Measurements from ENCODE around the gene ACTR3C.
"Not testable (repeated sequence)": the region's sequence is repeated elsewhere in the genome, so short reads cannot be mapped to it uniquely, and the experiment has no call there.

The ACTR3C gene

DNA sequence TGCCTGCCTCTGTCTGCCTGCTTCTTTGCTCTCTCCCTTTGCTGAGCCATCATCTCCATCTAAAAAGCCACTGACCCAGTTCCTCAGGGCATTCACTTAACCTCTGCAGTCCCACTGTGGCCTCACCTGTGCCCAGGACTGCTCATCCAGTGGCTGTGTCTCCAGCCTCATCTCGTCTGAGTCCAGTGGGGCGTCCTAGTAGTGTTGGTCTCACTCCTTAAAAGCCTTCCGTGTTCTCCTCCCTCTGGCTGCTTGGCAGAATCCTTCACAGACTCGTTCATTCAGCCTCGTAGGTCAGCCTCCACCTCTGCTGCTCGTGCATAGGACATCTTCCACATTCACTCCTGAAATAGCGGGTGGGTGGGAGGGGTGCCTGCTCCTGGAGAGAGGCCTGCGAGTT is 10.8 kb upstream of the ACTR3C start:
- no peak for DNase-seq

DNA sequence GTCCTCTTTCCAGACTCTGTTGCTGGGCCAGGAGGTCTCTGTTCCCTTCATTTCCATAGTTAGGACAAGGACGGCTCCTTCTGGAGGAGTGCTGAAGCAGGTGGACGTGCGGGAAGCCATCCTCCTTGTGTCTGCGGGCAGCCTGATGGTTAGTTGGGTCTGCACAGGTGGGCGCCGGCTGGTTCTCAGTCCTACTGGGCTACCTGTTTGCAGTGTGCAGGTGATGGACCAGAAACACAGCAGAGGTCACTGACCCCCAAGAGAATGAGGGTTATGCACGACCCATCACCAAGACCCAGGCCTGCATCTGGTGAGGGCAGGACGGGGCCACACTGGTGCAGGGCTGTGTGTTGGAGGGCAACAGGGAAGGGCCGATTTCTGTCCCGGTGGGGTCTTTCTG is 10.3 kb upstream of the ACTR3C start:
- no peak for DNase-seq

DNA sequence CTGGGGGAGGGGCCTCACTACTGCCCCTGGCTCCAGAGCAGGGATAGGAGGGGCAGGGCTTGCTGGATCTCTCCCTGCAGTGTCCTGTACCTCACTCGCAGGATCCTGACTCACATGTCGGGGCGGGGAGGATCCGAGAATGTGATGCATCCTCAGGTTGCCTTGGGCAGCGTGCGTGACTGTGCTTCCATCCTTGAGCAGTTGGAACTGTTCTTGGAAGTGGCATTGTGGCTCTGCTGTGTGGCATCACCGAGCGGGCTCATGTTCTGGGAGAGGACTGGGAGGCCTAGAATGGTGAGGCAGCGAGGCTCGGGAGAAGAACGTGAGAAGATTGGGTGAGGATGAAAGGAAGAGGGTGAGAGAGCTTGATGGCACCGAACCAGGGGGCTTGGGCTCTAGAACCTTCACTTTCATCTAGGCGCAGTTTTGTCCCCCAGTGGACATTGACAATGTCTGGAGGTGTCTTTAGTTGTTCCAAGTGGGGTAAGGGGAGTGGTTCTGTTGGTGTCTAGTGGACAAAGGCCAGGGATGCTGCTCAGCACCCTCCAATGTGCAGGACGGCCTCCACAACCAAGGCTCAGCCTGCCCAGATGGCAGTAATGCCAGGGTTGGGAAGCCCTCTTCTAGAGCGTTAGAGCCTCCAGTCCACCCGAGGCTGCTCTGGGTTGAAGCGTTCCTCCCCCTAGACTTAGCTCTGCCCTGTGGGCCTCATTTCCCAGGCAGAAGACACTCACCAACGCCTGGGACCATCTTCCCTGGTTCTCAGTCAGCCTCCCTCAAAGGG is 9.7 kb upstream of the ACTR3C start:
- no peak for DNase-seq

DNA sequence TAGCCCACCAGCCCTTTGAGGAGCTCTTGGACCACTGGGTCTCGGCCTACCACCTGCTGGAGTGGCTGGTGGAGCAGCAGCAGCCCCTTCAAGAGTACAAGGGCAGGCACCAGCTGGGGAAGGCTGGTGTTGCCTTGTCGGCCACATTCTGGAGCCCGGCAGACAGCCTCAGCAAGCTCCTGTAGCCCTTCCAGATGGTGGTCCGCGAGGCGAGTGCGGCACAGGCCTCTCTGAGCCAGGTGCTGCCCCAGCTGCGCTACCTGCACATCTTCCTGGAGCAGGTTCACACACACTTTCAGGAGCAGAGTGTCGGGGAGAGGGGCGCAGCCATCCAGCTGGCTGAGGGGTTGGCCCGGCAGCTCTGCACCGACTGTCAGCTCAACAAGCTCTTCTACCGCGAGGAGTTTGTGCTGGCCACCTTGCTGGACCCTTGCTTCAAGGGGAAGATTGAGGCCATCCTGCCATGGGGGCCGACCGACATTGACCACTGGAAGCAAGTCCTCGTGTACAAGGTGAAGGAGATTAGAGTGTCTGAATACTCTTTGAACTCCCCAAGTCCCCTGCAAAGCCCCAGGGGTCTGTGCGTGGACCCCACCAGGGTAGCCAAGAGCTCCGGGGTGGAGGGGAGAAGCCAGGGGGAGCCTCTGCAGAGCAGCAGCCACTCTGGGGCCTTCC is 7.0 kb upstream of the ACTR3C start:
- DNase-seq: no peak

DNA sequence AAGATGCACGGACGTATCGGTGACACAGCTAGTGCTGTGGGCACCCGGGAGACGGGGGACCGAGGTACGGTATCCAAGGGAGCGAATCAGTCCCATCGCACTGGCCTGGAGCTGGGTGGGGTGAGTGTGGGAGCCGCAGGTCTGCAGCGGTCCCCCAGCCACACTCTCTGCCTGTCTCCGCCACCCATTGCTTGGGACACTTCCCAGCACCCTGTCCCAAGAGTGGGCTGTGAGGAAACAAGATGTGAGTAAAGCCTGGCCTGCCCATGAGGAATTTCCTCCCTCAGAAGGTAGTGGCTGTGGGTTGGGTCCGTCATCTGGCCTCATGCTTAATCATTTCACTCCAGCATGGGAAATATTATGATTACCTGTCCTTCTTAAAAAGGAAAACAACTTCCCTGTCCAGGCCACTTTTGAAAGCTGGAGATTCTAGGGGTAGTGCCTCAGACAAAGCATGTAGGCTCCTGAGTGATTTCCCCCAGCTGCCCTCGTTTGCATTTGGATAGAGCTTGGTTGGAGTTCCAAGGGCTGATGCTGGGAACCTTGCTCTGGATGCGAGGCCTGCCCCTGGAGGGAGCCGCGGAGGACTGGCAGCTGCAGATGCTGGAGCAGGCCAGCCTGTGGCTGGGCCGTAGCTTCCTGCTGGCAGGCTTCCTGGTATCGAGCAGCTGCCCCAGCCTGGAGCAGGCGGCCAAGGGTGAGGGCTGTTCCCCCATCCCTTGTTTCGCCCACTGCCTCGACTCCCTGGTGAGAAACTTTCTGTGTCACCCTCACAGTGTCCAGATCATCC is 6.2 kb upstream of the ACTR3C start:
- DNase-seq: no peak

DNA sequence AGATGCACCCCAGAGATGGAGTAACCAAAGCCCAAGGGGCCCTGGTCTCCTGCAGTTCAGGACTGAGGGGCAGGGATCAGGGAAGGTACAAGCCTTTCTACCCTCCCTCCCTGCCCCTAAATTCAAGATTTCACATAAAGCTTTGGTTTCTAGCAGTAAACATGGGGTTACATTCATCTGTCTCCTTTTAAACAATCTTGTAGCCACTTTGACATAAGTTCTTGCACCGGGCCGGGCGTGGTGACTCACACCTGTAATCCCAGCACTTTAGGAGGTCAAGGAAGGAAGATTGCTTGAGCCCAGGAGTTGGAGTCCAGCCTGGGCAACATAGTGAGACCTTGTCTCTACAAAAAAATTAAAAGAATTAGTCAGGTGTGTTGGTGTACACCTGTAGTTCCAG is 4.0 kb upstream of the ACTR3C start:
- no peak for DNase-seq

DNA sequence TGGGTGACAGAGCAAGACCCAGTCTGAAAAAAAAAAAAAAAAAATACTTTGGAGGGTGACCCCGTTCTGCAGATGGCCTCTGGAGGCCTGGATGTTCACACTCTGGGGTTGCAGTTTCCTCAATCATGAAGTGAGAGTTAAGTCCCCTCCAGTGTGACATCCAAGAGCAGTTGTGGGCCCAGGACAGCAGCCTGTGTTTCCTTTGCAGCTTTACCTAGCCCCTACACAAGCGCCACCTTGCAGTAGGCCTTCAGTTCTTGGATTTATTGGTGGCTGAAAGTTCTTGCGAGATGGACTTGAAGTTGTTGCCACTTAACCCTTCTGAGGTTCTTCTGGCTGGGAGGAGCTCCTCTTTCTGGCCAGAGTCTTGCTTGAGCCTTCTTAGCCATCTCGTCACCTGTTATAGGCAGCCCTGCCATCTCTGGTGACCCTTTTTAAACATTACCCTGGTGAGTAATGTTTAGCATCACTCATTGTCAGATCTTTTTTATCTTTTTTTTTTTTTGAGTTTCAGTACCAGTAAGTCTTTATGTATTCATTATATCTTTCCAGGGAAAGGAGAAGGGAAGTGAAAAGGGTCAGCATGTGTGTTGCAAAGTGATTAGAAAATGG is 3.4 kb upstream of the ACTR3C start:
- no peak for DNase-seq

DNA sequence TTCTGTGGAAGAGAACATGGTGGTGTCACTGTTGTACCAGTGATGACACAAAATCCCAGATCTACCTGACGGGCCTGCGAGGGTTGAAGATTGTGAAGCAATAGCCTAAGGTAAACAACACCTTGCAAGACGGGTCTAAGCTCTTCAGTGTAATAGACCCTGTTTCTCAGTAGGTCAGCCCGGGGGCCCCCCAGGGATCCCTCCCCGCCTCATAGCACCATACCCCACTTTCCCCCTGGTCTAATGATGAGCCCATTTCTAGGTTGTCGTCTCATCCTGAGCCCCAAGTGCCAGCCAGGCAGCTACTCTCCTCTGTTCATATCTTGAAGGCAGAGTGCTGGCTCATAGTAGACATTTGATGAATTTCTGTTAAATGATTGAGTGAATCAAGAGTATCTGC is 2.6 kb upstream of the ACTR3C start:
- DNase-seq: no peak

DNA sequence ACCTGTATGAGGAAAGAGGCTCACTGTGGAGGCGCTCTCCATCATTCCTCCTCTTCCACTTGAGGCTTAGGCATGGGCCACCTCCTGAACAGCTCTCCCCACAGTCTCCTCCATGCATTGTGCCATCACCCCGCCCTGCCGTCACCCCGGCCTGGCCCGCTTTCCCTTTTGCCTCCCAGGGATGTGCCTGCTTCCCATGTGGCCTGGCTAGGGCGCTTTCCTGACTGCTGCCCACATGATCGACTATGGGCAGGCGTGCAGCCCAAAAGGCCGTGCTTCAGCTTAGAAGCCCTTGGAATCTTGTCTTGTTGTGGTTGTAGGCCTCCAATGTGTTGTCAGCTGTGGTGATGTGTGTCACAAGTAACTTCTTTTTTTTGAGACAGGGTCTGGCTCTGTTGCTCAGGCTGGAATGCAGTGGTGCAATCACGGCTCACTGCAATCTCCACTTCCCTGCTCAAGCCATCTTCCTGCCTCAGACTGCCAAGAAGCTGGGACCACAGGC is 1.8 kb upstream of the ACTR3C start:
- no peak for DNase-seq

DNA sequence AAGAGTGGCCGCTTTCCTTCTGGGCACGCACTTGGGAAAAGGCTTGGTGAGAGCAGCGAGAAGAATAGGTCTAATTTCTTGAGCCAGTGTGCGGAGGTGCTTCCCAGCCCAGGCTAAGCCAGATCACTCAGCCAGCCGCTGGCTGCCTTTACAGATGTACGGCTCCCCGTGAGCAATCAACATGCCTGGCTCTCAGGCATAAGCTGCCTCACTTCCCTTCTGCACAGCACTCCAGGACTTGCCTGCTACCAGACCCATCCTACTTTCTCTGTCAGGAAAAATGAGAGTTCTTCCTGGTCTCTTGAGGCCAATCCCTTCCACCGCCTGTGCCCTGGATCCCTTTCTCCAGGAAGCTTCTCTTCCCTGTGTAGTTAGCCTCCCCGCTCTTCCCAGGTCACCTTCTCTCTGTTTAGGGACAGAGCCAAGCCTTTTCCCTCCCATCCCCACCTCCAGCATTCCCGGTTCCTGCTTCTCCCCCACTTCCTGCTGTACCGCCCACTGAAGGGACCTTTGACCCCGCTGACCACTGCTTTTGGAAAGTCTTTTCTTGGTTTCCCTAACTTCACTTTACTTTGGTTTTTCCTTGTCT is 1.1 kb upstream of the ACTR3C start:
- DNase-seq: no peak

DNA sequence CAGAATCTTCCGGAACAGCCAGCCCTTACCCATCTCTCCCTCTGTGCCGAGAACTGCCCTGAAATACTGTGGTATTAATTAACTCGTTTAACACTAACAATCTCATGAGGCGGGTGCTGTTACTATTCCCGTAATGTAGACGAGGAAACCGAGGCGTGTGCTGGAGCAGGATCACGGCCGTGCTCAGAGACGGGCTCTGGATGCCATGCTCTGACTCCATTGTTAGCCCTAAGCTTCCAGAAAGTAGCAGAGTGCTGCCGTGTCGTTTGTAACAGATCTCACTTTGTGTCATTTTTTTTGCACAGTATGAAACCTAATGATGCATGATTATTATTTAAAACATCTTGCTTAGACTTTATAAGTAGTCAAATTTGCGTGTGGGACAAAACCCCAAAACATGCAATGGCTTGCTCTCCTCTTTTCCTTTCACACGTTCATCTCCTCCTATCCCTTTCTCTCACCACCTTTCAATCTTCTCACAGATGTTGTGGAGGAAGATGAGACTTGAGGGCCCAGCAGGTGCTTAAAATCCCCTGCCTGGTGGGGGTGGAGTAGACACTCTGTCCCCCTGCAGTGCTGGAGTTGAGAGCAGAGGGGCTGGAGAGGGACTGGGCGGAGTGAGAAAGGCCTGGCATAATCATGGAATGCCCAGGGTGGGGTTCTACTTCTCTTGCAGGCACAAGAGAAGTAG is 482 bp upstream of the ACTR3C start:
- no peak for DNase-seq

DNA sequence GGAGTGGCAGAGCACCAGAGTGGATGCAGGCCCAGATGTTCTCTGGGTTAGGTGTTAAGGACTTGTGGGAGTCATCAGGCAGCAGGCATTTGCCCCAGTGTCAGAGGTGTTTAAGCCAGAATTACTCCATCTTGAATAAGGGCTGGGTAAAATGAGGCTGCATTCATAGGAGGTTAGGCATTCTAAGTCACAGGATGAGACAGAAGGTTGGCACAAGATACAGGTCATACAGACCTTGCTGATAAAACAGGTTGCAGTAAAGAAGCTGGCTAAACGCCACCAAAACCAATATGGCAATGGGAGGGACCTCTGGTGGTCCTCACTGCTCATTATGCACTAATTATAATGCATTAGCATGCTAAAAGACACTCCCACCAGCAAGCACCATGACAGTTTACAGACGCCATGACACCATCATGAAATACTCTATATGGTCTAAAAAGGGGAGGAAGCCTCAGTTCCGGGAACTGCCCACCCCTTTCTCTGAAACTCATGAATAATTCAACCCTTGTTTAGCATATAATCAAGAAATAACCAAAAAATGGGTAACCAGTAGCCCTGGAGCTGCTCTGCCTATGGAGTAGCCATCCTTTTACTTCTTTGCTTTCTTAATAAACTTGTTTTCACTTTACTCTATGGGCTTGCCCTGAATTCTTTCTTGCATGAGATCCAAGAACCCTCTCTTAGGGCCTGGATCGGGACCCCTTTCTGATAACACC is 1.1 kb downstream of the ACTR3C start:
- DNase-seq: no peak

DNA sequence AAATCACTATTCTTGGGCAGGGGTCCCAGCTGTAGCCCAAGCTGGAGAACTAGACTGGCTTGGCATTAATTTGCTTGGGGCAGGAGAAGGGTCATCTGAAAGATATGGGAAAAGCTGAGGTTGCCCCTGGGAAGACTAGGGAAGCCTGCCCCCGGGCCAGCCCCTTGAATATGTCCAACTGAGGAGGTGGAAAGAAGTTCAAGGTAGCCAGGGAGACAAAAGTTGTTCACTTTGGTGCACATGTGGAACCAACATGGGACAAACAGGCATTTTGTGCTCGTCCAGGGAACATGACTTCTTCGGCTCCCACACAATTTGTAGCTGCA is 1.6 kb downstream of the ACTR3C start:
- DNase-seq: no peak

DNA sequence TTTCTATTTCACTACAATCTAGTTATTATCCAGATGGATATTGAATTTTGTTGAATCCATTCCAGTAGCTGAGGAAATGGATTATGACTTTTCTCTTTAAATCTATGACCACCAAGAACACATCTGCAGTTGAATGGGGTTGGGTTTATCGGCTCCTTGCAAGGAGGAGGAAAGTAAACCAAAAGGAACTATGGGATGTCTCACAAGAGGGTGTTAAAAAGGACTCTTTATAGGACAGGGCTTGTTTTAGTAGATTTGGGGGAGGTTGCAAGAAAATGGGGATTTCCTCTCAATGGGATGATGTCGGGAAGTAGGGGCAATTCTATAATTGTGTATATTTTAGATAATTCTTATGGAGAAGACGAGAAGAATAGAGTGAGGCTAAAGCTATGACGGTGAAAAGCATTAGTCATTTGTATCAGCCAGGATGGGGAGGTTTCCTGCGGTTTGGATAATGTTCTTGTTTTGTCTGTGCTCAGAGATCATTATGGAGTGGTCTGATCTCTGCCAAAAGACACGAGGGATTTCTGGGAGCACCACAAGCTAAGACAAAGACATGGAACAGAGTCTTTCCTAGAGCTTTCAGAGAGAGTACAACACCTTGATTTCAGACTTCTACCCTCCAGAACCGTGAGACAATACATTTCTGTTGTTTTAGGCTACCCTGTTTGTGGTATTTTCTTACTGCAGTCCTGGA is 5.4 kb downstream of the ACTR3C start:
- no peak for DNase-seq

DNA sequence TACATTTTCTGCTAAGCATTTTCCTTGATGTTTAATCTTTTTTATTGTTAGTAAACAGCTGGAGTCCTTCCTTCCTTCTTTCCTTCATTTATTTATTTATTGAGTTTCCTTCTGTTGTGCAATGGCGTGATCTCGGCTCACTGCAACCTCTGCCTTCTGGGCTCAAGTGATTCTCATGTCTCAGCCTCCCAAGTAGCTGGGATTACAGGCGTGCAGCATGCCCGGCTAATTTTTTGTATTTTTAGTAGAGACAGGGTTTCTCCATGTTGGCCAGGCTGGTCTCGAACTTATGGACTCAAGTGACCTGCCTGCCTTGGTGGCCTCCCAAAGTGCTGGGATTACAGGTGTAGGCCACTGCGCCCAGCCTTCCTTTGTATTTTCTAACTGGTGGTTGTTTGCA is 6.4 kb downstream of the ACTR3C start:
- DNase-seq: not testable (repeated sequence)

DNA sequence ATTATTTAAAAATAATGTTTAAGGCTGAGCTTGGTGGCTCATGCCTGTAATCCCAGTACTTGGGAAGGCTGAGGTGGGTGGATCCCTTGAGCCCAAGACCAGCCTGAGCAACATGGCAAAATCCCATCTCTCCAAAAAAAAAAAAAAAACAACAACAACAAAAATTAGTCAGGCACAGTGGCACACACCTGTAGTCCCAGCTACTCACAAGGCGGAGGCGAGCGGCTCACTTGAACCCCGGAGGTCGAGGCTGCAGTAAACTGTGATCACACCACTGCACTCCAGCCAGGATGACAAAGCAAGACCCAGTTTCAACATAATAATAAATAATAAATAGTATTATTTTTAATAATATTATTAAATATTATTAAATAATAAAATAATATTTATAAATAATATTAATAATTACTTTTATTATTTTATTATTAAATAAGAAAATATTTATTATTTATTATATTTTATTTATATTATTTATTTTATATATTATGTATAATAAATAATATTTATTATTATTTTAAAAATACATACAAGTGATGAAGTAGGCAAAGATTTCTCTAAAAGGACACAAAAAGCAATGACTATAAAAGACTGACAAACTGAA is 8.6 kb downstream of the ACTR3C start:
- DNase-seq: no peak

DNA sequence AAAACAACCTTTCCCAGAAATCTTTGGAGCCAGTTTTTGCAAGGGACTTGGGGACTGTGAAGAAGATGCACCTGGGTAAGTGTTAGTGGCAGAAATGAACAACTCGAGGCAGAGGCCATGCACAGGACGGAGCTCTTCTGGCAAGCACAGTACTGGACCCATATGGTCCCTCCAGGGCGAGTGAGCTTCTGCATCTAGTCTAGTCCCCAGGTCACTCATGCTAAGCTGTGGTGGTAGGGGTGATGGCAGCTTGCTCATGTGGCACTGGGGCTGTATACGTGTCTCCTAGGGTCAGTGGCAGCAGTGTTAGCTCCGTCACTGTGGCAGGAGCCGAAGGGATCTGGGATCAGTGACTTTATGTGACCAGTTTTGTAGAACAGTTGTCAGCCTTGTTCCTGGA is 9.5 kb downstream of the ACTR3C start:
- no peak for DNase-seq

DNA sequence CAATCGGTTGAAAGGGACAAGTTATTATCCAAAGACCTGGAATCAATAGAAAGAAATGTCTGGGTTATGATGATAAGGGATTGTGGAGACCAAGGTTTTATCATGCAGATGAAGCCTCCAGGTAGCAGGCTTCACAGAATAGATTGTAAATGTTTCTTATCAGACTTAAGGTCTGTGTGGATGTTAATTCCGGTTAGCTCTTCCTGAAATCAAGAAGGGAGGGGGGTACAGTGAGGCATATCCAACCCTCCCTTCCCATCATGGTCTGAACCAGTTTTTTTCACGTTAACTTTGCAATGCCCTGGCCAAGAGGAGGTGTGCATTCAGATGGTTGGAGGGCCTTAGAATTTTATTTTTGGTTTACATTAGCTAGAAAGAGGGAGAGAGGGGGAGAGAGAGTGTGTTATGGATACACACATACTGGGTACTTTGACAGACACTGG is 10.0 kb downstream of the ACTR3C start:
- no peak for DNase-seq

DNA sequence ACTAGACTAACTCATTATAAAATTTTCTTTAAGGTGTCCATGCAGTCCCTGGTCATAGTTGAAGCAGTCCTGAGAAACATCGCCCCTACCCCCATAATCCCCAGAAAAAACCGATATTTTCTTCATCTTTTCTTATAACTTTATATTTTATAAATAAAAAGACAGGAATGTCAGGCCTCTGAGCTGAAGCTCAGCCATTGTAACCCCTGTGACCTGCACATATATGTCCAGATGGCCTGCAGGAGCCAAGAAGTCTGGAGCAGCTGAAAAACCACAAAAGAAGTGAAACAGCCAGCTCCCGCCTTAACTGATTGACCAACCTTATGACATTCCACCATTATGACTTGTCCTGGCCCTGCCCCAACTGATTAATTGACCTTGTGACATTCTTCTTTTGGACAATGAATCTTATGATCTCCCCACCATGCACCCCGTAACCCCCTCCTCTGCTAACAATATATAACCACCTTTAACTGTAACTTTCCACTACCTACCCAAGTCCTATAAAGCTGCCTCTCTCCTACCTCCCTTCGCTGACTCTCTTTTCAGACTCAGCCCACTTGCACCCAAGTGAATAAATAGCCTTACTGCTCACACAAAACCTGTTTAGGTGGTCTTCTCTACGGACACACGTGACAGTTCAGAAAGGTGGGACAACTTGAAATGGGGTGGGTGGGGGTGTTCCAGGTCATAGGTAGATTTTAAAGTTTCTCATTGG is 10.5 kb downstream of the ACTR3C start:
- not testable (repeated sequence) for DNase-seq

DNA sequence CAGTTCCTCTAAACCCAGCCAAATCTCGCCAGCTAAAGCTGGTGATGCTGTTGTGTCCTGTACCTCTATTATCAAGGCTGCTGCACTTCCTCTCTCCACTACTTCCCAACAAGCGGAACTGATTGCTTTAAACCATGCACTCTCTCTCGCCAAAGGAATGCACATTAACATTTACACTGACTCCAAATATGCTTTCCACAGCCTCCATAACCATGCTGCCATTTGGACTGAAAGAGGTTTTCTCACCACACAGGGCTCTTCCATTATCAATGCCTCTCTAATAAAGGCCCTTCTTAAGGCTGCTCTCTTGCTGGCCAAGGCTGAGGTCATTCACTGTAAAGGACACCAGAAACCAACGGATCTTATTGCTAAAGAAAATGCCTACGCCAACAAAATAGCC is 11.6 kb downstream of the ACTR3C start:
- DNase-seq: no peak

Data from activated naive CD4-positive, alpha-beta T cell (primary cell).